NCI-H2107 treated with DMSO at 0.1 percent for 48 hours (cell line): ENCODE data around the gene SUPT3H.

Experiments used
- DNase-seq: peaks from one replicate; lab custom pipeline; 2025; ENCODE audit not compliant: unreplicated experiment; lab: John Stamatoyannopoulos, UW

Gene SUPT3H

DNA sequence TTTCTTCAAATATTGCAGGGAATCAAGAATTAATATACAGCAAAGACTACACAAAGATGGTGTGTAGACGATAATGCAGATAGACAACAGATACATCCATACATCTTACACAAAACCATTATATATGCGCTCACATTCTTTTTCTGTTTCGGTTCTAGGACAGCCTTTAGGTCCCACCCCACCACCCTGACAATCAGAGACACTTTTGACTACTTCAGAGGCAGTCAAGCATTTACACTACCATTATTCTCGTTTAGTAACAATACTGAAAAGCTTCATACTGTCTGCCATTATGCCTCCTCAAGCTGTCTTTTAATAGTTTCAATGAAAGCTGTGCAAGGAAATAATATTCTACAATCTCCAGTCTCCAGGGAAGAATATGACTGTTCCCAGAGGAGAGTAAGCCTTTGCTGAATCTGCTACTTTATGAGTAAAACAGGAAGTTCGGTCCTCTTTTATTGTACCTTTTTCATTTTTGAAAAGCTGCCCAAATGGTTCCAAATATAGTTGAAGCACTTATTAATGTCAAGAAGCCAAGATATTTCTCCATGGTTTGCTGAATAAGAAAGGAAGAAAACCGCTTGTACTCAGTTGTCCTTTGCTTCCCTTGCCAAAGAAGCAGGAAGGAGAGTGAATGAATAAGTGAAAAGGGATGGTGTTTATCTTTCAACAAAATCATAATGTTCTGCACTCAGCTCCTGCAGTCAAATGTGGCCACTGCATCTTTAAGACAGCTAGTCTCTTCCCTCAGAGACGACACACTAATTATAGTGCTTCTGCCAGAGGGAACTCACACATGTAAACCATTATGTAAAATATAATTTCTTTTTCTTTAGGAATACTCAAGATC, 521.9 kb downstream of the SUPT3H start:
- DNase-seq, result no peak

DNA sequence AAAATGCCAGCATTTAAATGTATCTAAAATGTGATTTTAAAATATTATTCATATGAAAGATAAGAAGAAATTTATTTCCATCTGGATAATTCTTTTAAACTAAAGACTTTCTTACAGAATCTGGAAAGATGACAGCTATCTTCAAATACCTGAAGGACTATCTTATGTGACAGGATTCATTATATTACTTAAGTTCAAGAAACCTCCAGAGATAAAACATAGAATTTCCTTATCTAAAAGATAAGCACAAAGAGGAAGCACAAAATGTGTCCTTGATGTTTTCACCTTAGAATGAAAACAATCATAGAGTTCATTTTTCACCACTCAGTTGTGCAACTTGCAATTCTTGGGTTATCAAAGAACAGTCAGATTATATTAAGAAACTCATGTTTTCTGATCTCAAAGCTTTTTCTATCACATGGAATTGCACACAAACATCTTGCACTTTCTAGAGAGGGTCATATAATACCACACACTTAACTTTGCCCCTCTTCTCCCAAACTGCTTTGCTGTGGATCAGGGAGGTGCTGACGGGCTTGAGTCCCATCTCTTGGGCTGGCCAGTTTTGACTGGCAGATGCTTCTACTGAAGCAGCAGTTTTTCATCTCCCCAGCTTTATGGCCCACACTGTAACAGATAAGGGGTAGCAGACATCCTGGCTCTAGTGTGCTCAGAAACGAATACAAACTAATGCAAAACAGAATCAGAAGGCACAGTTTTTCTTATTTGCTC, 522.9 kb downstream of the SUPT3H start:
- DNase-seq, result no peak

DNA sequence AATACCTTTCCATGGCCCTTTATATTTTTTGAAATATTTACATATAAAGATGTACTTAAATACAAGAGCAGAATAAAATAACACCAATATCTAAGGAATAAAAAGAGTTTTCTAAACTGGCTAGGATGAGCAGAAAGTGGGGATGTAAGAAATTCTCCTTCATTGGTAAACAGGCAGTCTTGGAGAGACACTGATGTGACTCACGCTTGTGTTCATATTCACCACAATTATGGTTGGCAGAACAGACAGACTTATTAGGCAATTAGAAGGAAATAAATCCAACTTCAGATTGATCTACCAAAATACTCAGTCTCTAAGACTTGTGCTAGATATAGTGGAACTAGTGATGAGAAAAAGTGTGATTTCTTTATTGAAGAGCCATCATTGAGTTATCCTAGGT, 526.6 kb downstream of the SUPT3H start:
- no peak for DNase-seq

DNA sequence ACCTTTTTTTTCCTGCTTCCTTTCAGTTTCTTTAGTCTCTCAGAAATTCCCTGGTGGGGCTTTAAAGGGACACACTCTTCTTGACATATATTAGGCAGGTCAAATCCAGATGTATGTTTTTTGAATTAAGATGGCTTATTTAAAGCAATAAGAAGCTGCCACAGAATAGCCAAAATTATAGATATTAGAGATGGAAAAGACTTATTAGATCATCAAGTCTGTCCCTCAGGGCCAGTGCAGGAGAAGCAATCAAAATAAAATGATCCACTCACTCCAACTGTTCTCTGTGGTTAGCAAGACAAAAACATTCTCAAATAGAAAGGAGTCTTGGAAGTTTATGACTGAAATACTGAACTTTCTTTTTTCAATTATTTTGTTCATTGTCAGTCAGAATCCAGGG, 527.4 kb downstream of the SUPT3H start:
- no peak for DNase-seq

DNA sequence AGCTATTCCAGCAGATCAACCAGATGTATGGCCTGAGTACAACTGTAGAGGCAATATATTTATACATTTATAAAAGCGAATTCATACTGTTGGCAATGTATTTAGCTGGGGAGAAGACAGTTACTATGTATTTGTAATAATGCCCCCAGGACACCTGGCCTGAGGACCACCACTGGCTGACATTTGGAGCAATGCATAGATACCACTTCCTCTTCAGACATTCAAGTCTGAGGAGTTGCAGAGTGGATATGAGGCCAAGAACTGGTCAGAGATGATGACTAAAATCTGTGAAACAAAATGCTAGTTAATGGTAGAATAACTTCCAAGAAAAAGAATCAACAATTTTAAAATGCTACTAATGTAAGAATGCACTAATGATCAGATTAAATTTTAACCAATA, 527.9 kb downstream of the SUPT3H start:
- no peak for DNase-seq

DNA sequence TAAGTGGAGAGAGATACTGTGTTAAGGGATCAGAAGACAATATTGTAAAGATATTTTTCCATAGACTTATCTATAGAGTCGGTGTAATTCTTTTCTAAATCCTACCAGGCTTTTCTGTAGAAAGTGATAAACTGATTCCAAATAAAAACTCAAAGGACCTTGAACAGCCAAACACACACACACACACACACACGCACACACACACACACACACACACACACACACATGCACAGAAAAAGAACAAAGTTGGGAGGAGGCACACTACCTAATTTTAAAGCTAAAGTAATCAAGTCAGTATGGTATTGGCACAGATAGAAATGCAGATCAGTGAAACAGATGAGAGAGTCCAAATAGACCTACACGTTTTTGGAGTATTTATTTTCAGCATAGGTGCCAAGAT, 534.0 kb downstream of the SUPT3H start:
- no peak for DNase-seq

DNA sequence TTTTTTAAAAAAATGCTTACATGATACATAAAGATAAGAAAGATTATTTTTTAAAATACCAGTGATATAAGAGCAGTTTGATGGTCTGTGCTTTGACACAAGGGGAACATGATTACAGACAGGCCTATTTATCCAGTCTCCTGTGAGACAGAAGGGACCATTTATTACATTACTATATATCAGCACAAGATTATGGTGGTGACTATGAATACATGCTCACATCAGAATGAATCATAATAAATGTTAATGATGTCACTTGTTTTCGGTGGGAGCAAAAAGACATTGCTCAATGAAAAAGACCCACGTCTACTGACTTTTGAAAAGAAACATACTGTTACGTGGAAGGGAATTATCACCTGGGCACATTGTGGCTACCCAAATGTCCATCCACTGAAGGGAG, 535.1 kb downstream of the SUPT3H start:
- no peak for DNase-seq

DNA sequence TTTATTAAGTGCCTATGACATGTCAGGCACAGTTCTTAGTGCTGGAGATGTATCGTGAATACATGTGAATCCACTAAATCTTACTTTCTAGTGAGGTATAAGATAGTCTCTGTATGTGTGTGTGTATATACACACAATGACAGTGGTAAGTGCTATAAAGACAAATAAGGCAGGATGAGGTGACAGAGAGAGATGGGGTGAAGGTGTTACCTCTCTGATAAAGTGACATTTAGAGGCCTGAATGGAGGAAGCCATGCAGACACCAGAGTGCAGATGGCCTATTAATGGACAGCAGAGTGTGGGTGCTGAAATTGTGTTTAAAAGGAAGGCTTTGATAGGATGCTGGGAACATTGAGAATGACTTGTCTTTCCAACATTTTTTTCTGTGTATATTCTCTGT, 535.9 kb downstream of the SUPT3H start:
- DNase-seq, result no peak

DNA sequence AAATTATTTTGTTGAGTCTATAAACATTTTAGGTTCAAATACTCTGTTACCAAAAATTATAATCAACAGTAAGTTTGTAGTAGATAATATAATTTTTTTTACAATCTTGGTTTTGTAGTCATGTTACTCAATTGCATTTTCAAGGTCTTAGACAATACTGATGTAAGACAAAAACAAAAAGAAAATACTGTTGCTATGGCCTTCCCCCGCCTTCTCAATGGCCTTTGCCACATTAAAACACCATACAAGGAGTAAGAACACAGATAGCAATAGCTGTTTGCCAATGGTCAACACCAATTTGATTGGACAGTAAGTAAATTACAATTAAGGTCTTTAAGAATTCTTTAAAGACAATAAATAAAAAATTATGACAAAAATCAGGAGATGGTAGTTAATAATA, 540.0 kb downstream of the SUPT3H start:
- DNase-seq, result no peak

DNA sequence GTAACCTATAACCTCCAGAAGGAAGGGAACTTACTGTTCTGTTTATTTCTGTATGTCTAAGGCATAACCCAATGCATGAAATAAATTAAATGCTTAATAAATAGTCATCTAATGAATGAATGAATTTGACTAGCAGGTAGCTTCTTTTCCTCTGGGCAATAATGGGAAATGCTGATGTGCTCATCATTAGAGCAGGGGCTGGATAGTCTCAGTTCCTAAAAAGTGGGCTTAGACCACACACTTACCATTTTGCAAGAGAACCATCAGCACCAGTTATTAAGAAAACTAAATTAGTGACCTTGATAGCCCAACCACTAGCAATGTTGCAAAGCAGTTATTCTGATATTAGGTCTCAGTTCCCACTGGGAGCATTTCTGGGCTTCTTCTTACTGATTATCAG, 540.5 kb downstream of the SUPT3H start:
- DNase-seq, result no peak

DNA sequence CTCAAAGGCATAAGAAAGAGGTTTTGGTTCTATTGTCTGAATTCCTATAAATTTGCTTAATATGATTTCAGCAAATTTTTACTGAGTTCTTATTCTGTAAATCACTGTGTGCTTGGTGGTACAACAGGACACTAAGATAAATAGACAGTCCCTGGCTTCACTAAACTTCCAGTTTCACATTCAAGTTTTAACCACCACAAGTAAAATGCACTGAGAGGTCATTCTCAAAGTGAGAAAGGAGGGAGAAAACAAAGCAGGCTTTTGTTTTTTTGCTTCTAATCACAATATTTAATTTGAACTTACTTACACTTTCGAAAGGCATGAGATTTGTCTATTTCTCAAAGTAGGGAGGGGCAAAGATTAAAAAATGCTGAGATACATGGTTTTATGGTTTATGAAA, 544.5 kb downstream of the SUPT3H start:
- no peak for DNase-seq

DNA sequence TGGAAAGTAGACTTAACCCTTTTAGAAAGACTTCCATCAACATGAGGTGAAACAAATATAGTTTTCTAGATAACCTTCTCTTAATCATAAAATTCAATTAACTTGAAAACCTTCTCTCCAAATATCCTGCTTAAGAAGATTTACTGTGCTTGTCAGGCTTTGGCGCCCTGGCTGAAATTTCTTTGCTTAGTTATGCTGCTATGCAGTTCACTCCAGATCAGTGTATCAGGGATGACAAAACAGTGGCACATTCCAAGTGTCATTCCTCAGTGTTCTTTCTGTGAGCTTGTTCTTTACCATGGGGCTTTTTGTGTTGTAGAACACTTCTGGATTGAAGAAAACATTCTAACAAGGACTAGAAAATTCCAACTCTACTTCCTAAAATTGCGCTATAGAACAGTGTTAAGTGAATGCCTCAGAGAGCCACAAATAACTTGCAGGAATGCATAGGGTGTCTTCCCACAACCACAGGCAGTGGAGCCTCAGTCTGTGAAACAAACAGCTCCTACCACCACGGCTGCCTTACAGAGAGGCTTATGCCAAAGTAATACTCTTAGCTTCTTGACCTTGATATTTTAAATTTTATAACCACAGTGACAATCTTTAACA, 546.6 kb downstream of the SUPT3H start:
- DNase-seq, result no peak

DNA sequence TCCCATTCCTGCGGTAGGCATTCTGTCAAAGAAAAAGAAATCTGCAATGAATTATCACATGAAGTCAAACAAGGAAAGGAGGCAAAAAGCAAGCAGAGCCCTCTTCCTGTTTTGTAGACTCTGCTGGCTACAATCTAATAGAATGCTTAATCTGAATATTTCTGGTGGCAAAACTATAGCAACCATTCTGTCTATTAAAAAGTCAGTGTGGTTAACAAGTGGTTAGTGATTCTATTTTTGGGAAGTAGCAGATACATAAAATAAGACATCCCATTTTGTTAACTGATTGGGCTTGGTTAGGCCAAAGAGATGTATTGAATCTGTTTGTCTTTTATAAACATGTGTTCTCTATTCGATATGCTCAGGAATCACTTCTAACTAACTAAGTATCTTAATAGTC, 547.9 kb downstream of the SUPT3H start:
- no peak for DNase-seq

DNA sequence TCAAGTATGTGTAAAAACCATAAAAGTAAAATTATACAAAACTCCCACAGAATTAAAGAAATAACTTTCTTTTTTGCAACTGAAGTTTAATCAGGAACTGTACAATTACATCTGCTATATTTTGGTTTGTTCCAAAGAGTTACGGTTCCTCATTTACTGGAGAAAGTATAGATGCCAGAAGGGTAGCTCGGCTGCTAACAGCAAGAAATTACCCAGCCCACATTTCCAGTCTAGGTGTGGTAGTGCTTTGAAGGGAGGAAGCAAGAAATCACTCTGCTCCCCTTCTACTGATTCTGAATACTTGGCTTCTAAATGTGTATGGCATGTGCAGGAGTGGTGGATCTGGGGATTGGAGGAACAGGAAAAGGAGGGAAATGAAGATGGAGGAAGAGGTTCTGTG, 549.0 kb downstream of the SUPT3H start:
- DNase-seq, result no peak

DNA sequence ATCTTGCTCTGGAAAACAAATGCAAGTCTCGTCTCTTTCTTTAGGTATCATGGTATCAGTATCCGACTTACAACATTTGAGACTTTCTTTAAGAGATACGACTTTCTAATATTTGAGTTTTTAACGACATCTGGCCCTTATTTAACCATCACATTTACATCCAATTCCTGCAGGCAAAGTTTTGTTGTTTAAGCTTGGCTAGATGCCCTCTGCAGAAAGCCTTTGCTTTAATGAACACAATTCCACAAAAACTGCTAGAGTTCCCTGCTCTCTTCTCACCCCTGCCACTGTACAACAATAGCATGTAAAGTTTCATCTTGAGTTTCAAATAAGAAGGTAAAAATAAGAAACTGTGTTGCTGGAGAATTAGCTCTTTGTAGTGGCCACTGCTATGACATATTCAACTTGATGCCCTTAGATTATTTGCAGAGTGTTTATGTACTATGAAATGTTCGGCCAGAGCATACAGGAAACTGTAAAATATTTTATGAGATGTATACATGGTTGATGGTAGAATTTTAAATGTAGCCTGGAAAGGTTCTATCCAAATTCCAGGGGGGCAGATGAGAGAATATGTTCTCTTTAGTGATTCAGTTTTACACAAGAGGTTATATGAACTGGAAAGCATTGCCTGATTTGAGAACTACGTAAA, 551.6 kb downstream of the SUPT3H start:
- no peak for DNase-seq

DNA sequence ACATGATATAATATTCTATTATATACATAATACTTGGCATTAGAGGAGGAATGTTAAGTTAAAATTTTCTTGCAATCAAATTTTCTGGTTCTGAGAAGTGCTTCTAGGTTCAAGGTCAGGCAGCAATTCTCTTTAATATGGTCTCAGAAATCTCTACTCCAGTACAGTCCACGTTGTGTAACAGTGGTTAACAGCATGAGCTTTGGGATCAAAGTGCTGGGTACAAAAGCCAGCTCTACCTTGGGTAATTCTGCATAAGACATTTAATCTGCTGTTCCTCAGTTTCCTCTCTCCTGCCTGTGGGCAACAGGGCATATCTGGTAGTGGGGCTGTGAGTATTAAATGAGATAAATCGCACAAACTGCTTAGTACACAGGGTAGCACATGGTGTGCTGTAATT, 552.5 kb downstream of the SUPT3H start:
- DNase-seq, result no peak

DNA sequence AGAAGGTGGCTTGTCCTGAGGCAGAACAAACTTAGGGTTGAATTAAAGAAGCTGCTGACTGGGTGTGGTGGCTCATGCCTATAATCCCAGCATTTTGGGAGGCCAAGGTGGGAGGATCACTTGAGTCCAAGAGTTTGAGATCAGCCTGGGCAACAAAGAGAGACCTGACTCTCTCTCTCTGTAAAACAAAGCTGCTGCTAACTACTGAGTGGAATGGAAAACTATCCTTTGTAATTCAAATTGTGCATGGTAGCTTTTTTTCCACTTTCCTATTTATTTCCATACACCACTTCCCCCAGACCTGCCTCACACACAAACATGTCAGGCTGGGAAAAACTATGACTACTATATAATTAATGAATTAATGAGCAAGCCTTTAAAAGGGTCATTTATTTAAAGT, 553.2 kb downstream of the SUPT3H start:
- no peak for DNase-seq

DNA sequence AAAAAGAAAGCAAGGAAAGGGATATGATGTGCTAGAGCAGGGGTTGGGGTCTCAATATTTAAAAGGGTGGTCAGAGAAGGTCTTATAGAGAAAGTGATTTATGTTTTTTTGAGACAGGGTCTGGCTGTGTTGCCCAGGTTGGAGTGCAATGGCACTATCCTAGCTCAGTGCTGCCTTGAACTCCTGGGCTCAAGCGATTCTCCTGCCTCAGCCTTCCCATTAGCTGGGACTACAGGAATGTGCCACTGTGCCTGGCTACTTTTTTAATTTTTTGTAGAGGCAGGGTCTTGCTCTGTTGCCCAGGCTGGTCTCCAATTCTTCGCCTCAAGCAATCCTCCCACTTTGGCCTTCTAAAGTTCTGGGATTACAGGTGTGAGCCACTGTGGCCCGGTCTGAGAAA, 557.0 kb downstream of the SUPT3H start:
- no peak for DNase-seq

DNA sequence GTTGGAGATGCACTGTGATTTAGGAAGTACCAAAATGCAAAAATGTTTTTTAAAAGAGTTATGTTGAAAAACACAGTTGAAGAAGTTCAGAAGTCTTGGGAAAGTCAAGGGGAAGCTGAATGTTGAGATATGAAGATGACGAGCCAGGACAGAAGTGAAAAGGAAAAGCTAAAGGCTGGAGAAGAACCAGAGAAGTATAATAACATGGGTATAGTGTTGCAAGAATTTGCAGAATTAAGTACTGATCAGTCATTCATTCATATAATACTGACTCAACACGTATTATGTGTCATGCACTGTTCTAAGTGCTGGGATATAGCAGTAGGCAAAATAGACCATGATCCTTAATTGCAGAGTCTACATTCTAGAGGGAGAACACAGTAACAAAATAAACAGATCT, 557.4 kb downstream of the SUPT3H start:
- no peak for DNase-seq

DNA sequence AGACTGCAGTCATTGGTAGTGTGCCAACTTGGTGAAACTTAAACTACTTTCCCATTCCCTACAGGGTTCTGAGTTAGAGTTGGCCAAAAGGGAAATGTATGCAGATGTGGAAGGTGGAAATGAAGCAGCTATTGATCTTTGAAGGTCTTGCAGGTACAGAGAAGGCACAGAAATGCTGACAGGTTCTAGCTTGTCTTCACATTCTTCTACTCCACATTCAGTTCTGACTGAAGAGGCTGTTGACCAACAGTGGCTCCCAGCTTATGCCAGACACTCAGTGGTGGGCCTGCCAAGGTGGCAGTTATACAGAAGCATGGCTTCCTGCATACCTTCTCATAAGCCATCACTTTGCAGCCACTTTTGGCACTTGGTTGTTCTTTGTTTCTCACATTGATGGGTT, 566.3 kb downstream of the SUPT3H start:
- no peak for DNase-seq

DNA sequence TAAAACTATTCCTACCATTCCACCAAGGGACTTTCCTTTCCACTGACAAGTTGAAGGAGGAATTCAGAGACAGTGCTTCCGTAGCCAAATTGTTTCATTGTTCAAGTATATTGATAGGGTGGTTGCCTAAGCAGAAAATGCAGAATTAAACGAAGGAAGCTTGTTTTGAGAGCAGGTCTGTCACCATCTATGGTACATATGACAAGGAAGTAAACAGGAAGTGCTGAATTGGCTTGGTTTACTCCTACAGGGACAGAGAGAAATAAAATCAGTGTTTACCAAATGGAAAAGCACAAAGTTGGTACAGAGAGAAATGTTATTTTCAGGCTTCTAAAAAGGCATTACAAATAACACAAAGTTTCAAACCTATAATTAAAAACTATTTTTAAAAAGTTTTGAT, 568.5 kb downstream of the SUPT3H start:
- no peak for DNase-seq

DNA sequence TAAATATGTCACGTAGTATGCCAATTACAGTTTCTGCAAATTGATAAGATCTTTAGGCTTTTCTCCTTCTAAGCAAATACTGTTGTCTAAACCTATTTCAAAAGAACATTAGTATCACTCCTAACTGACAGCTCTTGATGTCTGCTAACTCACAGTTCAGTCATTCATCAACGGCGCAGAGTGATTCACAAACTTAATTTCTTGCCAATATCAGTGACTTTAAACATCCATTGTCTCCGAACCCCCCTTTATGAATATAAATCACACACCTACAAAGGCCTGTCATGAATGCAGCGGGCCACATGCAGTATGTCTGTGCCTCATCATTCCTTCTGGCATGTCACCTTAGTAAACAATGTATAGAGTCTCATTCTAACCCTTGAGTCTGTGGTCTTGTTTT, 569.6 kb downstream of the SUPT3H start:
- DNase-seq, result no peak
